Small intestine (tissue), 16 donors: ENCODE measurements around the gene RBM17. TPM values are rescaled to one million over a fixed set of nuclear protein-coding genes. Genes with fewer than 3 reads are reported as not detected.
A peak's percentile ranks its signal among the peaks of the same experiment; 100 is the strongest.
"Not testable (repeated sequence)": the region's sequence is repeated elsewhere in the genome, so short reads cannot be mapped to it uniquely, and the experiment has no call there.

ENCODE experiments used
- DNase-seq, 2 donors: peaks; one replicate each; pipeline versions ENCODE4 v3.0.0 to v3.0.0-alpha.2; 2013
- FAIRE-seq: peaks from 2 replicates; lab custom pipeline; 2012; peaks lifted over from hg19 to GRCh38; lab: Jason Lieb, UNC
- H3K27ac ChIP-seq, 3 donors: one replicate each; pipeline ENCODE4 v1.5.1; 2013; ENCODE audit warnings: low read length in 2 of 3, mild to moderate bottlenecking in 2 of 3, control low read depth in 1 of 3, inconsistent platforms in 1 of 3, low read depth in 1 of 3, moderate library complexity in 1 of 3
- H3K27me3 ChIP-seq, 3 donors: one replicate each; pipeline ENCODE4 v1.6.1; 2013; ENCODE audit warnings: low read length in 3 of 3, inconsistent platforms in 1 of 3; ENCODE audit not compliant: control insufficient read depth in 3 of 3, insufficient read depth in 3 of 3
- H3K36me3 ChIP-seq, 3 donors: one replicate each; pipeline ENCODE4 v1.6.1; 2013; ENCODE audit warnings: low read length in 3 of 3, inconsistent platforms in 1 of 3, low read depth in 1 of 3, mild to moderate bottlenecking in 1 of 3, moderate library complexity in 1 of 3; ENCODE audit not compliant: control insufficient read depth in 3 of 3, insufficient read depth in 2 of 3
- H3K4me1 ChIP-seq, 3 donors: one replicate each; pipeline ENCODE4 v1.6.1; 2013; ENCODE audit warnings: low read length in 2 of 3, inconsistent platforms in 1 of 3, low read depth in 1 of 3, mild to moderate bottlenecking in 1 of 3, moderate library complexity in 1 of 3; ENCODE audit not compliant: control insufficient read depth in 3 of 3, insufficient read depth in 2 of 3
- H3K4me3 ChIP-seq, 3 donors: one replicate each; pipeline ENCODE4 v1.5.1; 2013; ENCODE audit warnings: low read length in 3 of 3, control low read depth in 1 of 3, inconsistent platforms in 1 of 3, low read depth in 1 of 3, mild to moderate bottlenecking in 1 of 3, moderate library complexity in 1 of 3
- H3K9me3 ChIP-seq, 2 donors: one replicate each; pipeline ENCODE4 v1.6.1; 2013; ENCODE audit warnings: low read depth in 1 of 2, low read length in 1 of 2; ENCODE audit not compliant: control insufficient read depth in 2 of 2, insufficient read depth in 1 of 2
- WGBS, 3 donors: extraction: QIAGEN DNeasy Blood & Tissue Kit; methylation state at CpG; one replicate each; pipeline ENCODE4 v1.1.7; 2013; 5-methylcytosine and 5-hydroxymethylcytosine counted together
- long read RNA-seq, 10 donors: transcript quantifications; one replicate each; lab custom pipeline, GENCODE V29; 2026
- polyA plus RNA-seq, 4 donors: library from polyadenylated mRNA; stranded (reverse) in 3 of 4; unstranded in 1 of 4; fragments of 200-250 nt in 3 of 4; fragments of 120-200 nt in 1 of 4; gene quantifications; one replicate each; pipeline versions ENCODE4 v1.2.1 to v1.2.3, GENCODE V29; 2013
- donor health status: healthy with polysubstance abuse.
- donor health status: control.
- donor health status: control.
- donor health status: Bipolar disorder and iron deficiency.
- donor health status: healthy.

RBM17 gene
- 100 to 1,000 TPM in 1 of 4 donors, 10 to 100 TPM in 3; 45.7 to 102 (median 73.9) TPM for polyA plus RNA-seq
- long read RNA-seq, donor 1, transcript RBM17-201 (12 exons, 2,755 nt), result major isoform, 20 of 61 reads
- long read RNA-seq, donor 1, partial matches to known transcripts, result 32 of 61 reads
- long read RNA-seq, donor 1, other reads (novel, unspliced or antisense), result 0 of 61 reads
- long read RNA-seq, donor 2, partial matches to known transcripts, result 9 of 10 reads
- long read RNA-seq, donor 2, other reads (novel, unspliced or antisense), result 0 of 10 reads
- long read RNA-seq, donor 3, transcript RBM17-201 (12 exons, 2,755 nt), result major isoform, 7 of 15 reads
- long read RNA-seq, donor 3, partial matches to known transcripts, result 0 of 15 reads
- long read RNA-seq, donor 3, other reads (novel, unspliced or antisense), result 0 of 15 reads
- long read RNA-seq, donor 4, result 0 reads
- long read RNA-seq, donor 5, partial matches to known transcripts, result 0 of 8 reads
- long read RNA-seq, donor 5, other reads (novel, unspliced or antisense), result 0 of 8 reads
- long read RNA-seq, donor 6, transcript RBM17-201 (12 exons, 2,755 nt), result major isoform, 10 of 18 reads
- long read RNA-seq, donor 6, partial matches to known transcripts, result 5 of 18 reads
- long read RNA-seq, donor 6, other reads (novel, unspliced or antisense), result 0 of 18 reads
- long read RNA-seq, donor 7, result 0 reads
- long read RNA-seq, donor 8, partial matches to known transcripts, result 0 of 3 reads
- long read RNA-seq, donor 8, other reads (novel, unspliced or antisense), result 0 of 3 reads
- long read RNA-seq, donor 9, partial matches to known transcripts, result 0 of 1 reads
- long read RNA-seq, donor 9, other reads (novel, unspliced or antisense), result 0 of 1 reads
- long read RNA-seq, donor 10, transcript RBM17-201 (12 exons, 2,755 nt), result major isoform, 11 of 34 reads
- long read RNA-seq, donor 10, partial matches to known transcripts, result 13 of 34 reads
- long read RNA-seq, donor 10, other reads (novel, unspliced or antisense), result 0 of 34 reads

- WGBS, 3 donors, result 0 to 1% (median 0%) methylated on average over 57 to 77 of the region's 77 CpGs
- DNase-seq, result peak; percentile 95 to 99
Observed at GRCh38 chr10:6088721-6089333, at the start of gene RBM17. TSS of gene RBM17 (plus strand) at chr10:6089034. CDS start at chr10:6097066, 8,032 bp downstream.

GRCh38 chr10:6039711-6040110 is 49.1 kb upstream of the RBM17 start:
- Histone ChIP-seq H3K27ac (no peak overlapping the region), H3K9me3 (no peaks in the 10 kb centered on the region), H3K4me3 (no peak overlapping the region), H3K27me3 (peaks cover 0 to 11% (median 0%) of the 10 kb centered on the region in 3 donors), H3K4me1 (no peaks in the 10 kb centered on the region), H3K36me3 (no peaks in the 10 kb centered on the region)
- 91 to 96% (median 93%) methylated on average over 4 of the region's 4 CpGs for WGBS, 3 donors
- no peak for DNase-seq
- FAIRE-seq, result no peak

More at GRCh38 chr10:6088721-6089333, at the start of gene RBM17:
- FAIRE-seq, result no peak
- Histone ChIP-seq H3K9me3 (no peaks in the 10 kb centered on the region), H3K27me3 (peaks cover 0 to 5% (median 0%) of the 10 kb centered on the region in 3 donors), H3K36me3 (peaks cover 0 to 3% (median 0%) of the 10 kb centered on the region in 3 donors), H3K4me3 (peak within 1 kb of the TSS; percentile 80 to 88 (median 86)), H3K27ac (peak within 1 kb of the TSS; percentile 70 to 86 (median 77)), H3K4me1 (peaks cover 0 to 24% (median 19%) of the 10 kb centered on the region in 3 donors)

GRCh38 chr10:6040205-6040604 is 48.6 kb upstream of the RBM17 start:
- Histone ChIP-seq H3K36me3 (no peaks in the 10 kb centered on the region), H3K27ac (no peak overlapping the region), H3K27me3 (peaks cover 0 to 14% (median 0%) of the 10 kb centered on the region in 3 donors), H3K4me1 (no peaks in the 10 kb centered on the region), H3K9me3 (no peaks in the 10 kb centered on the region), H3K4me3 (no peak overlapping the region)
- no peak for FAIRE-seq
- no peak for DNase-seq
- 86 to 93% (median 89%) methylated on average over 5 of the region's 5 CpGs for WGBS, 3 donors

GRCh38 chr10:6043377-6043776 is 45.5 kb upstream of the RBM17 start:
- H3K27me3 ChIP-seq, result peaks cover 0 to 11% (median 0%) of the 10 kb centered on the region in 3 donors
- H3K4me1 ChIP-seq, H3K36me3 ChIP-seq, DNase-seq, H3K27ac ChIP-seq, H3K4me3 ChIP-seq, H3K9me3 ChIP-seq, FAIRE-seq: not testable (repeated sequence)
- WGBS, 3 donors, result 88 to 91% (median 89%) methylated on average over 6 of the region's 6 CpGs

- Histone ChIP-seq H3K4me3 (no peak overlapping the region), H3K27ac (no peak overlapping the region), H3K4me1 (no peaks in the 10 kb centered on the region), H3K27me3 (peaks cover 0 to 11% (median 0%) of the 10 kb centered on the region in 3 donors), H3K36me3 (no peaks in the 10 kb centered on the region), H3K9me3 (no peaks in the 10 kb centered on the region)
- WGBS, 3 donors, result 78 to 82% (median 79%) methylated on average over 7 of the region's 7 CpGs
- DNase-seq (no peak), FAIRE-seq (no peak)
Observed at GRCh38 chr10:6044060-6044459, 44.8 kb upstream of the RBM17 start.

- Histone ChIP-seq H3K4me1 (no peaks in the 10 kb centered on the region), H3K36me3 (no peaks in the 10 kb centered on the region), H3K9me3 (no peaks in the 10 kb centered on the region), H3K27ac (no peak overlapping the region), H3K27me3 (peaks cover 0 to 11% (median 0%) of the 10 kb centered on the region in 3 donors), H3K4me3 (no peak overlapping the region)
- DNase-seq, result no peak
- WGBS, 3 donors, result 73 to 90% (median 76%) methylated on average over 4 of the region's 4 CpGs
- no peak for FAIRE-seq
Observed at GRCh38 chr10:6044751-6045313, 44.0 kb upstream of the RBM17 start.

- H3K27ac ChIP-seq, result no peak overlapping the region
- DNase-seq, result no peak
- no peaks in the 10 kb centered on the region for H3K9me3 ChIP-seq
- H3K27me3 ChIP-seq, result peaks cover 0 to 11% (median 0%) of the 10 kb centered on the region in 3 donors
- no peak overlapping the region for H3K4me3 ChIP-seq
- no peaks in the 10 kb centered on the region for H3K4me1 ChIP-seq
- FAIRE-seq, result no peak
- H3K36me3 ChIP-seq, result no peaks in the 10 kb centered on the region
- 49 to 72% (median 50%) methylated on average over 8 of the region's 8 CpGs for WGBS, 3 donors
Observed at GRCh38 chr10:6045314-6045848, 43.5 kb upstream of the RBM17 start.
